HG02623 (cell line): Measurements from ENCODE around the gene ETNK2.

Source experiments
- ATAC-seq: cut with Tn5 transposase; IDR thresholded peaks from one replicate; pipeline ENCODE4 v1.9.1; 2021; ENCODE audit warnings: moderate library complexity; ENCODE audit not compliant: unreplicated experiment

The ETNK2 gene

DNA sequence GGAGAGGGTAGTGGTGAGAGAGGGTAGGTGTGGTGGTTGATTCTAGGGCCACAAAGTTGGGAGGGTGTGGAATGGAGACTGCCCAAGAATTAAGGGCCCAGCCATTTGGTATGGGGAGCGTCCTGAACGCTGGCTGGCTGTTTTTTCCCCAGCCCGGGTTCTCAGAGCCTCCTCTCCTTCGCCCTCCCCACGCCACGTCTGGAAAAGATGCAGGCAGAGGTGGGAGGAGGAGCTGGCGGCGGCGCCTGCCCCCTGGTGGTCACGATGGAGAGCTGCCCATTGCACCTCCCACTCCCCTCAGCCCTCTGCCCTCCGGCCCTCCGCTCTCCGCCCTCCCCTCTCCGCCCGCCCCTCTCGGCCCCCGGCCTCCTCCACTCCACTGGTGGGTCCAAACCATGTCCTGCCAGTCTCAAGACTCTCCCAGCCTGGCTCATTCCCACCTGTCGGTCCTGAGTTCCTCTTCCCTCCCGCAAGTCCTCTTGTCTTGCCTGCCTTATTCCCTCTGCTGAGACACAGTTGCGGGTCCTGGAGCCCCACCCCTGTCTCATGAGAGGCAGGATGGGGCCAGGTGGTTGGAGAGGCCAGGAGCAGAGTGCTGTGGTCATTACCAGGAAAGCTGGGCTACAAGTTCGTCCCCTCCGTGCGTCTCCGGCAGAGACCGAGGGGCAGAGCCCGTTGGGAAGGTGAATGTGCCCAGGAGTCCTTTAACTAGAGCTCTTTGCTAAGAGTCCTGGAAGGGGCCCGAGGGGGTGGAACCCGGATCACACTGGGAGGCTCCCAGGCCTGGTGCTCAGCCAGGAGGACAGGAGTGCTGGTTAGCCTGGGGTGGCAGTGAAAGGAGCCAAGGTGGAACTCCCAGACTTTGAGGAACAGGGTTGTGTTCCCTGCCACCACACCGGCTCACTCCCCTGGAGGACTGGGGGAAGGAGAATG lies 22.6 kb downstream of the ETNK2 start:
- ATAC-seq: no peak

DNA sequence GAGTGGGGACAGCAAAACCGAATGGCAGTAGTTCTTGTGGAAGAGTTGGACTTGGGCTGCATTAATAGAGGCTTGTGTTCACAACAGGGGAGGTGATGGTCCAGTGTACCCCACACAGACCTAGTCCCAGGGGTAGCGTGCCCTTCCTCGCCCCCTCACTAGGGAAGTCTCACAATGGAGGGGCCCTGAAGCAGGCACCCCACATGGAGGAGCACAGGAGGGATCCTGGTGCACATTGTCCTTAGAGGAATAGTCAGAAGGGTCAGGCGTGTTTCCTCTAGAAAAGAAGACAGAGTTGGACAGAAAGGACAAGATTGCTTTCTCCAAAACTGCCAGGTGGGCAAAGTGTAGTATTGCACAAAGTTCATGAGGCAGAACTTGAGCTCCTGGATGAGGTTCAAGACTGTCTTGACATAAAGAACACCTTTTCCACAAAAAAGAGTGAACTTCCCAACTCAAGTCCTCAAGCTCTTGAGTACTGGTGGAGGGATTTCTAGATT lies 23.3 kb downstream of the ETNK2 start:
- no peak for ATAC-seq

DNA sequence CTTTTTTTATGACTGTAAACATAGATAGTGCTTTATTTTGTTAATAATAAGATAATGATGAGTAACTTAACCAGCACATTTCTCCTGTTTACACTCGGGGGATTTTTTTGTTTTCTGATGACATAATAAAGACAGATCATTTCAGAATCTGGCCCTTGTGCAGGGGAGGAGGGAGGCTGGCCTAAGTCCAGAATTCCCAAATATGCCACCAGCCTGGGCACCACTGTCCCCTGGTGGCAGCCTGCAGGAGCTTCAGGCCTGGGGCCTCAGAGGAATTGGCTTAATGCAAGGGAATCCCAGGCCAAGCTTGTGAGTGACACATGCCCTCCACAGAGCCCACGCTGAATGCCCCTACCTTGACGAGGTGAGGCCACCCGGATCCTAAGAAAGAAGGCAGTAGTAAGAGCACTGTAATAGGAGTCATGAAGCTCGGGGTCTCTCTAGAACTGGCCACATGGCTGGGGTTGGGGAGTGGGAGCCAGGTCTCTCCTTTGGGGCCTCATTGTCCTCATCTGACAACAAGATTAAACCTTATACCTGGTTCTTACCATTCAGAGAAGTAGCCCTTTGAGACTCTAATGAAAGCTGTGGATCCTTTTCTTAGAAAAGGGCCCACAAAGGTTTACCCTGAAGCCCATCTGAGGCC lies 24.1 kb downstream of the ETNK2 start:
- no peak for ATAC-seq

DNA sequence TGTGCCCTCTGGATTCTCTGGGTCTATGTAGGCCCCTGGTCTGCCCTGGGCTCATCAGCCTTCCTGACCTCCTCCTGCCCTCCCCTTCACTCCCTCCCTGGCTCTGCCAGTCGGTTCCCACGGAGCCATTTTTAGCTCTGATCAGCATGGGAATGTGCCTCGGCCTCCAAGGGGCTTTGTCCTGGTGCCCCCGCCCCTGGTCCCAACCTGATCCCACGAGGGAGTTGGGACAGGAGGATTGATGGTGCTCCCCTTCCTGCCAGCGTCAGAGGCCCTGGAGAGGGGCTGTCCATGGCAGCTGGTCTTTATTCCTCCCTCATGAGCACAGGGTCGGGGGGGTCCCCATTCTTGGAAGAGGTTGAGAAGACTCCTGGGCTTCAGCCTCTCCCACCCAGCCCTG lies 24.9 kb downstream of the ETNK2 start:
- ATAC-seq: no peak

GRCh38 chr1:204126386-204126785 lies 25.5 kb downstream of the ETNK2 start:
- ATAC-seq: no peak

- no peak for ATAC-seq
Measured at GRCh38 chr1:204125759-204126351, 26.0 kb downstream of the ETNK2 start.

DNA sequence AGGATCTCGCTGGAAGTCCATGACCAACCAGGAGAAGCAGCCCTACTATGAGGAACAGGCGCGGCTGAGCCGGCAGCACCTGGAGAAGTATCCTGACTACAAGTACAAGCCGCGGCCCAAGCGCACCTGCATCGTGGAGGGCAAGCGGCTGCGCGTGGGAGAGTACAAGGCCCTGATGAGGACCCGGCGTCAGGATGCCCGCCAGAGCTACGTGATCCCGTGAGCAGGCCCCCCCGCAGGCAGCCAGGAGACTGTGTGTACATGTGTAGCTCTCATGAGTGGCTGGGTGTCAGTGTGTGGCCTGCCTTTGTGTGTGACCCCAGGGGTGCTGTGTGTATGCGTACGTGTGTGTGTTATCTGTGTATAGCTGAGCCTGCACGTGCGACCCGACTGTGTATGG lies 27.2 kb downstream of the ETNK2 start:
- no peak for ATAC-seq

DNA sequence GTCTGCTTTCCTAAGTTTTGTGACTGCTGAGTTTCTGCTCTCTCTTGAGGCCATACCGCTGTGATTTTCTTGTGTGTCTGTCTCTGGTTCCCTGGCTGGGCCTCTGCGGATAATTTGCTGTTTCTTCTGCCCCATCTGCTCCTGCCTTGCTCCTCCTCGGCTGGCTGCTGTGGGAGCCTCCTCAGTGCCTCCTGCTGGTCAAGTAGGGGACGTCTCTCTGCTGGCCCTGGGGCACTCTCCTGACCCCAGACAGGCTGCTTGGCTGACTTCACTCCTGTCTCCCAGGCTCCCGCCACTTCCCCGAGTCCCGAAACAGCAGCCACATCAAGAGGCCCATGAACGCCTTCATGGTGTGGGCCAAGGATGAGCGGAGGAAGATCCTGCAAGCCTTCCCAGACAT lies 28.5 kb downstream of the ETNK2 start:
- ATAC-seq: no peak

DNA sequence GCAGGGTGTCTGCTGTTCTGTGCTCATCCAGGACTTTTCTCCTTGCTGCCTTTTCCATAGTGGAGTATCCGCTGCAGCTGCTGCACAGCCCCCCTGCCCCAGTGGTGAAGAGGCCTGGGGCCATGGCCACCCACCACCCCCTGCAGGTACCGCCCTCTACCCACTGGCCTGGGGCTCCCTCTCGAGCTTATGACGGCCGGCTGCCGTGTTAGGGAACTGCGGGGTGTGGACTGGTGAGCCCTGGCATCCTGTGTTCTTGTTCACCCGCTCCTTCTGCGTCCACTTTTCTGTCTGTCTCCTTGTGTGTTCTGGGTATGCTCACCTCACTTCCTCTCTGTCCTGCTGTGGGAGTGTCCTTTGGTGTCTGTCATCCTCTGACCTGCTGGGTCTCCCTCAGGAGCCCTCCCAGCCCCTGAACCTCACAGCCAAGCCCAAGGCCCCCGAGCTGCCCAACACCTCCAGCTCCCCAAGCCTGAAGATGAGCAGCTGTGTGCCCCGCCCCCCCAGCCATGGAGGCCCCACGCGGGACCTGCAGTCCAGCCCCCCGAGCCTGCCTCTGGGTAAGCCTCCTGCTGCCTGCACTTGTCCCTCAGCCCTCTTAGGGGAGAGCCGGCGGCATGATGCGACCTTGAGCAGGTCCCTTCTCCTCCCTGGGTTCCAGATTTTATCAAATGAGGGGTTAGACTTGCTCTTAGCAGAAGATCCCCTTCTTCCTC lies 29.8 kb downstream of the ETNK2 start:
- ATAC-seq: no peak

DNA sequence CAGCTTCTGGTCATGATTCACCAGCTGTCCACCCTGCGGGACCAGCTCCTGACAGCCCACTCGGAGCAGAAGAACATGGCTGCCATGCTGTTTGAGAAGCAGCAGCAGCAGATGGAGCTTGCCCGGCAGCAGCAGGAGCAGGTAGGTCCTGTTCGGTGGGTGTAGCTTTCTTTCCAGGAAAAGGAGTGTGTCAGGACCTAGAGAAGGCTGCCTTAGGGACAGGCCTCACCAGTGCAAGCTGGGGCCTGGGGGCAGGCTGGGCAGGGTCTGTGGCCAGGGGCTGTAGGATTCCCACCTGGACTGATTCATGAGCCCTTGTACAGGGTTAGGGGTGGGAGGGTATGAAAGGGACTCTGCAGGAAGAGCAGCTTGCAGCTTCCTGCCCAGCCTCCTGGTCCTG lies 35.3 kb downstream of the ETNK2 start:
- ATAC-seq: no peak

- ATAC-seq: no peak
Measured at GRCh38 chr1:204115116-204115515, 36.7 kb downstream of the ETNK2 start.

- ATAC-seq: no peak
Measured at GRCh38 chr1:204114606-204115005, 37.2 kb downstream of the ETNK2 start.

GRCh38 chr1:204113896-204114295 lies 37.9 kb downstream of the ETNK2 start:
- ATAC-seq: no peak

- ATAC-seq: no peak
Measured at GRCh38 chr1:204112876-204113730, 38.7 kb downstream of the ETNK2 start.

- no peak for ATAC-seq
Measured at GRCh38 chr1:204110894-204111633, 40.8 kb downstream of the ETNK2 start.

DNA sequence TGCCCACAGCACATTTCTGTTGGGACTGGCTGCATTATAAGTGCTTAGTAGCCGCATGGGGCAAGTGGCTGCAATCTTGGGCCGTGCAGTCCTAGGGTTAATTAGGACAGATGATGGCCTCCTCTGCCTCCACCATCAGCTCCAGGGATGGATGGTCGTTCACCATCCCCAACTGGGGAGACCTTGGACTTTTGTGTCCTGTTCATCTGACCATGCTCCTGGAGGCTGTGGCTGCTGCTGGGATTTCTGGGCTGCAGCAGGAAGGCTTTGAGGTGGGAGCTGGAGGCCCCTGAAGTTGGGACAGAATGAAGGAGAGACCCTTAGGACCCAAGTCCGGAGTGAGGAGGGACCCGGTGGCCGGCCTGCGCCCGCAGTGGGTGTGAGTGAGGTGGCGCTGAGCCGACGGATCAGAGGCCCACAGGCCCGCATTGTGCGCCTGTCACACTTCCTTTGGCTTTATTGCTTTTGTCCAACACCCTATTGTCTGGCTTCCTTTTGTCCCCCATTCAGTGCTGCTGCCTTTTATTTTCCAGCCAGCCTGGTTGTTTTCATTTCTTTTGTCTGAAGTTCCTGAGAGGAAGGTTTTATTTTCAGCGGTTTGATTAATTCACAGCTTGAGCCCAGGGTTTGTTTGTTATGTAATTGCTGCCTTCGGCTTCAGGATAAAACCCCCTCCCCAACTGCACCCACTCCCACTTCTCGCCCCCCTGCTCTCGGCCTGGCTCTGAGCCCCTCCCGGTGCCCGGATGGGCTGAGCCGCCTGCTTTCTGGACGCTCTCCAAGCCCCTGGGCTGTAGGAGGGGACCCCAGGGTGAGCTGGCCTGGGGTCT lies 43.3 kb downstream of the ETNK2 start:
- ATAC-seq: no peak

DNA sequence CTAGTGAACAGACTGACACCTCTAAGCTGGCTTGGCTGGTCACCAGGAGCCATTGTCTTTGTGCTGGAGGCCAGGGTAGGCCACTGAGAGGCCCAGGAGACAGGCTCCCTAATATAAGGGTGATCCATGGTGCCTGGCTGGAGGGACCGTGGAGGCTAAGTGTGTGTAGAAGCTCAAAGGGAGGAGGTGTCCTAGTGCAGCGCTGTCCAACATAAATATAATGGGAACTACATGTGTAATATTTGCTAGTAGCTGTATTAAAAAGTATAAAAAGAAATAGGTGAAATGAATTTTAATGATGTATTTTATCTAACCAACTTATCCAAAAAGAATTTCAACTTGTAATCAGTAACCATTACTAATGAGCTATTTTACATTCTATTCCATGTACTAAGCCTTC lies 44.0 kb downstream of the ETNK2 start:
- ATAC-seq: no peak

DNA sequence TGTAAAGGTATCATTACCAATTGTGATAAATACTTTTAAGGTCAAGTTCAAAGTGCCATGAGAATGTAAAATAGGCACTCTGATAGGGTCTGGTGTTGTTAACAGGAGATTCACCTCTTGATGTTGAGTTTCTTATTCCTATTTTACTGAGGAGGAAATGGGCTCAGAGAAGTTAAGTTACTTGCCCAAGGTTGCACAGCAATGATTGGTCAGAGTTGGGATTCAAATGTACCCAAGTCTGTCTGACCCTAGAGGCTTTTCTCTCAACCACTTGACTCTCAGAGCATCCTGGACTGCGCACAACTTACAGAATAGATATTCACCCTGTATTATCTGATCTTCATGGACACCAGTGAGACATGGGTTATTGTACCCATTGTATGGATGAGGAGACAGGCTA lies 45.0 kb downstream of the ETNK2 start:
- ATAC-seq: no peak

DNA sequence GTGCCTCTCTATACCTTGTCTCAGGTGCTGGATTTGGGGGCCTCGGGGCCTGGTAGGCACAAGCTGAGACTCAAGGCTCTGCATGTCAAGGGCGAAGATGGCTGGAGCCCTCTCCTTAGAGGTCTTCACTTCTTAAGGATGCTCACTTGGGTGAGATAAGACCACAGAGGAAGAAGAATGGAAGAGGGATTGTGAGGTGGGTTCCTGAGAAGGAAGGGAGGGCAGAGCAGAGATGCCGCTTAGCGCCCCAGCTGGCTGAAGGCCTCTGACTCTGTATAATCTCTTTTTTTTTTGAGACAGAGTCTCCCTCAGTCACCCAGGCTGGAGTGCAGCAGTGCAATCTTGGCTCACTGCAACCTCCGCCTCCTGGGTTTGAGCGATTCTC lies 46.7 kb downstream of the ETNK2 start:
- ATAC-seq: no peak
